GM18520 (cell line): ENCODE results near the gene PBLD.
"Not testable (repeated sequence)": the region's sequence is repeated elsewhere in the genome, so short reads cannot be mapped to it uniquely, and the experiment has no call there.

ENCODE experiments used
- ATAC-seq: cut with Tn5 transposase; IDR thresholded peaks from one replicate; pipeline ENCODE4 v1.9.1; 2021; ENCODE audit not compliant: unreplicated experiment

Gene PBLD

GRCh38 chr10:68284062-68285001, 48.4 kb downstream of the PBLD start:
- ATAC-seq, result no peak

GRCh38 chr10:68280758-68281157, 52.0 kb downstream of the PBLD start:
- ATAC-seq, result no peak

- ATAC-seq, result not testable (repeated sequence)
Observed at GRCh38 chr10:68278906-68279753, 53.6 kb downstream of the PBLD start.

GRCh38 chr10:68277814-68278213, 54.9 kb downstream of the PBLD start:
- ATAC-seq, result not testable (repeated sequence)

- ATAC-seq, result no peak
Observed at GRCh38 chr10:68276224-68276623, 56.5 kb downstream of the PBLD start.

GRCh38 chr10:68275600-68276126, 57.1 kb downstream of the PBLD start:
- ATAC-seq, result no peak

GRCh38 chr10:68272833-68273232, 59.9 kb downstream of the PBLD start:
- ATAC-seq, result no peak

- ATAC-seq, result no peak
Observed at GRCh38 chr10:68271196-68271882, 61.4 kb downstream of the PBLD start.

GRCh38 chr10:68269562-68270290, 63.0 kb downstream of the PBLD start:
- ATAC-seq, result no peak

- no peak for ATAC-seq
Observed at GRCh38 chr10:68261132-68261856, 71.4 kb downstream of the PBLD start.

- no peak for ATAC-seq
Observed at GRCh38 chr10:68253346-68253745, 79.4 kb downstream of the PBLD start.

GRCh38 chr10:68251625-68252495, 80.9 kb downstream of the PBLD start:
- no peak for ATAC-seq

GRCh38 chr10:68251151-68251550, 81.6 kb downstream of the PBLD start:
- no peak for ATAC-seq

- ATAC-seq, result no peak
Observed at GRCh38 chr10:68249297-68249696, 83.4 kb downstream of the PBLD start.

GRCh38 chr10:68247931-68248330, 84.8 kb downstream of the PBLD start:
- ATAC-seq, result no peak

- not testable (repeated sequence) for ATAC-seq
Observed at GRCh38 chr10:68246397-68246796, 86.3 kb downstream of the PBLD start.

- no peak for ATAC-seq
Observed at GRCh38 chr10:68242051-68242450, 90.7 kb downstream of the PBLD start.

GRCh38 chr10:68239596-68240150, 93.1 kb downstream of the PBLD start:
- no peak for ATAC-seq
